Gastrocnemius medialis (tissue), 4 donors: Measurements from ENCODE around the gene C16orf95. TPM values are rescaled to one million over a fixed set of nuclear protein-coding genes. Genes with fewer than 3 reads are reported as not detected.
"Not testable (repeated sequence)": the region's sequence is repeated elsewhere in the genome, so short reads cannot be mapped to it uniquely, and the experiment has no call there.

Experiments used
- ATAC-seq, 2 donors: fragments of 150-250 bp; one replicate each; pipeline ENCODE4 v1.9.1; 2016
- DNase-seq, 2 donors: peaks; one replicate each; pipeline ENCODE4 v3.0.0-alpha.2; 2019
- H3K27ac ChIP-seq, 4 donors: fragments of 200-600 bp; sonication (generic); 1 replicate in 1 of 4; 2 replicates in 3 of 4; pipeline ENCODE4 v1.5.1; 2016 to 2018; ENCODE audit warnings: mild to moderate bottlenecking in 2 of 4, moderate library complexity in 1 of 4
- H3K27me3 ChIP-seq, 3 donors: fragments of 200-600 bp; sonication (generic) in 2 of 3; 1 replicate in 1 of 3; 2 replicates in 2 of 3; pipeline versions ENCODE4 v1.5.1 to v1.6.0; 2016 to 2019; ENCODE audit warnings: mild to moderate bottlenecking in 1 of 3, moderate library complexity in 1 of 3
- H3K36me3 ChIP-seq, 2 donors: fragments of 200-600 bp; sonication (generic) in 1 of 2; one replicate each; pipeline ENCODE4 v1.5.1; 2017 to 2018
- H3K4me1 ChIP-seq, 2 donors: fragments of 200-600 bp; sonication (generic) in 1 of 2; one replicate each; pipeline ENCODE4 v1.5.1; 2016 to 2017; ENCODE audit warnings: mild to moderate bottlenecking in 2 of 2
- H3K4me3 ChIP-seq, 4 donors: fragments of 200-600 bp; sonication (generic) in 3 of 4; 1 replicate in 1 of 4; 2 replicates in 3 of 4; pipeline ENCODE4 v1.5.1; 2016 to 2019; ENCODE audit warnings: mild to moderate bottlenecking in 2 of 4
- H3K9me3 ChIP-seq, 3 donors: fragments of 200-600 bp; sonication (generic) in 2 of 3; 1 replicate in 1 of 3; 2 replicates in 2 of 3; pipeline ENCODE4 v1.5.1; 2016 to 2019
- POLR2A ChIP-seq, 2 donors: fragments of 450-650 bp; IDR thresholded peaks; one replicate each; pipeline ENCODE4 v1.6.1; 2017; ENCODE audit warnings: antibody characterized with exemption in 2 of 2, mild to moderate bottlenecking in 2 of 2, moderate library complexity in 2 of 2
- in situ Hi-C, 4 donors: fragments of 200-750 bp; cut with MboI; loops; one replicate each; pipeline versions ENCODE4 v1.15.0 to v1.8.0; 2017; ENCODE audit warnings: low sequenced_read_pairs in 4 of 4
- intact Hi-C: fragments of 100-400 bp; cut with DNase I; formaldehyde crosslinking; loops from one replicate; pipeline ENCODE4 v1.15.1; 2023; ENCODE audit warnings: low total_unique reads
- total RNA-seq, 4 donors: library from RNA; depleted of rRNA; stranded (reverse); fragments of >200 nt; gene quantifications; one replicate each; pipeline versions ENCODE4 v1.1.0 to v1.2.3, GENCODE V29; 2016
- TF ChIP-seq, protein P1 (sequence below), 5 experiments: fragments of 450-650 bp in 3 of 5; fragments of 200-600 bp in 2 of 5; sonication (generic) in 2 of 5; IDR thresholded peaks in 4 of 5; conservative IDR thresholded peaks in 1 of 5; 1 replicate in 4 of 5; 2 replicates in 1 of 5; pipeline ENCODE4 v1.5.1; 2016 to 2019; ENCODE audit warnings: antibody characterized with exemption in 5 of 5, mild to moderate bottlenecking in 3 of 5, moderate library complexity in 3 of 5

Gene C16orf95
- total RNA-seq, 4 donors from 2014 or later = 0.22 to 3.8 (median 1.3) TPM

DNA sequence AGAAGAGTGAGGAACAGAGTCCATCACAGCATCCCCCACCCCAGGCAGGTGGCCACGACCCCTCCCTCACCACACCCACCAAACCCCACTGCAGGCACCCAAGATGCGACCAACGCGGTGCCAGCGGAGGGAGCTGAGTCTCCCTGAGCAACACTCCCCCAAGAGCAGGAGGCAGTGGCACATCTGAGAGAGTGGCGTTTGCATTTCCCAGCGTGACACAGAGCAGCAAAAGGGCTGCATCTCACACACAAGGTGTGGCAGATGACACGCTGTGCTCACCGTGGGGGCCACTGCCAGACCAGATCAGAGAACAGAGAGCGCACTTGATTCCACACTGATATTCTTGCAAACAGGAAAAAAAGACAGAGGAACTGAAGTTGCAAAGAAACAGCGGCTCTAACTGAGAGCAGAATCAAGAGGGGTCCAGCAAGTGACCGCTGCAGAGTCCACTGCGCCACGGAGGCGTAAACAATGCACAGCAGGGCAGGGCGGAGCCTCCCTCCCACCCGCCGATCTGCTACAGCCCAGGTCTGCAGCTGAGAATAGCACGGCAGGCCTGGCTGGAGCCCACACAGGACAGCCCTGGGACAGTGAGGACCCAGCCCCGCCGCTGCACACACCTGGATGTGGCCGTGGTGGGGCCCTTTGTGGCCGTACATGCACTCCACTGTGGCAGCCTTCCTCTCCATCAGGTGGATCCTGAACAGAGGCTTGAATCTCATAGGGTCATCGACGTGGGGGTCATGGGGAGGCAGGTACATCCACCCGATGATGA is 26.0 kb upstream of the C16orf95 start:
- in situ Hi-C loops = no loop called here
- no peak for DNase-seq

DNA sequence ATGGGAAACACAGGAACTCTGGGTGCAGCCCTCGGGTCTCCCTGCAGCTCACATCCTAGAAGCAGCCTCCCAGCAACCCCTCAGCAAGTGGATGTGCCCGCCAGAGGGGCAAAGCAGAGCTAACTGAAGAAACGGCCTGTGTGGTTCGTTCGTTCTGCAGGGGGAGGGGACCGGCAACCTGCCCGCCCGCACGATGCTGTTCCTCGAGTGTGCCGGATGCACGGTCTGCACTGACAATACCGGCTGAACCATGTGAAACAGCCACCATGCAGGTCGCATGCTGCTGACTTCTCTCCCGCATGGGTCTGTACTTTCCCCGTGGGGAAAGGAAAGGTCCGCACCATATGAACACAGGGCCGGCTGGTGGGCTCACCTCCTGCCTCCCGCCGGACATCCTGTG is 25.3 kb upstream of the C16orf95 start:
- in situ Hi-C loops (no loop called here), intact Hi-C loops (no loop called here)
- DNase-seq (no peak), ATAC-seq (no peak)
- TF ChIP-seq POLR2A (IDR thresholded peaks at IDR 0.05) = no peak
- TF ChIP-seq, protein P1, sequence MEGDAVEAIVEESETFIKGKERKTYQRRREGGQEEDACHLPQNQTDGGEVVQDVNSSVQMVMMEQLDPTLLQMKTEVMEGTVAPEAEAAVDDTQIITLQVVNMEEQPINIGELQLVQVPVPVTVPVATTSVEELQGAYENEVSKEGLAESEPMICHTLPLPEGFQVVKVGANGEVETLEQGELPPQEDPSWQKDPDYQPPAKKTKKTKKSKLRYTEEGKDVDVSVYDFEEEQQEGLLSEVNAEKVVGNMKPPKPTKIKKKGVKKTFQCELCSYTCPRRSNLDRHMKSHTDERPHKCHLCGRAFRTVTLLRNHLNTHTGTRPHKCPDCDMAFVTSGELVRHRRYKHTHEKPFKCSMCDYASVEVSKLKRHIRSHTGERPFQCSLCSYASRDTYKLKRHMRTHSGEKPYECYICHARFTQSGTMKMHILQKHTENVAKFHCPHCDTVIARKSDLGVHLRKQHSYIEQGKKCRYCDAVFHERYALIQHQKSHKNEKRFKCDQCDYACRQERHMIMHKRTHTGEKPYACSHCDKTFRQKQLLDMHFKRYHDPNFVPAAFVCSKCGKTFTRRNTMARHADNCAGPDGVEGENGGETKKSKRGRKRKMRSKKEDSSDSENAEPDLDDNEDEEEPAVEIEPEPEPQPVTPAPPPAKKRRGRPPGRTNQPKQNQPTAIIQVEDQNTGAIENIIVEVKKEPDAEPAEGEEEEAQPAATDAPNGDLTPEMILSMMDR (IDR thresholded peaks at IDR 0.05 in 4 of 5, conservative IDR thresholded peaks at IDR 0.05 in 1 of 5) = no peak
- Histone ChIP-seq H3K27ac (no peak overlapping the region), H3K36me3 (peaks cover 0 to 61% of the 10 kb centered on the region in 2 donors), H3K4me1 (peaks cover 0 to 7% of the 10 kb centered on the region in 2 donors), H3K27me3 (no peaks in the 10 kb centered on the region), H3K4me3 (no peak overlapping the region), H3K9me3 (no peaks in the 10 kb centered on the region)

More for the DNA sequence above, 26.0 kb upstream of the C16orf95 start:
- Histone ChIP-seq H3K27me3 (no peaks in the 10 kb centered on the region), H3K36me3 (peaks cover 0 to 61% of the 10 kb centered on the region in 2 donors), H3K4me3 (no peak overlapping the region), H3K9me3 (no peaks in the 10 kb centered on the region), H3K4me1 (peaks cover 0 to 7% of the 10 kb centered on the region in 2 donors), H3K27ac (no peak overlapping the region)
- no peak for ATAC-seq
- TF ChIP-seq, protein P1 (IDR thresholded peaks at IDR 0.05 in 4 of 5, conservative IDR thresholded peaks at IDR 0.05 in 1 of 5) = no peak
- TF ChIP-seq POLR2A (IDR thresholded peaks at IDR 0.05) = no peak
- intact Hi-C loops = no loop called here

DNA sequence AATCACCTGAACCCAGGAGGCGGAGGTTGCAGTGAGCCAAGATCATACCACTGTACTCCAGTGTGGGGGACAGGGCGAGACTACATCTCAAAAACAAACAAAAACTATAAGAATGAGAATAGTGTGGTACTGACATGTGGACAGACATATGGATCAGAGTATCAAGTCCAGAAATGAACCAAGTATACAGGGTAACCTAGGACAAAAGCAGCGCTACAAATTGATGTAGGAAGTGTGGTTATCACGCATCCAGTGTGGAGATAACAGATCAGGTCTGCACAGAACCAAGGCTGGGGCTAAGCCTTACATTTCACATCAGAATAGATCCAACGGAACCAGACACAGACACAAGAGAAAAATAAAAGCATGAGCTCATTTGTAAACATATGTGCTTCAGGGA is 23.0 kb upstream of the C16orf95 start:
- intact Hi-C loops = no loop called here
- in situ Hi-C loops = no loop called here
- no peak for TF ChIP-seq POLR2A (IDR thresholded peaks at IDR 0.05)
- TF ChIP-seq, protein P1 (IDR thresholded peaks at IDR 0.05 in 4 of 5, conservative IDR thresholded peaks at IDR 0.05 in 1 of 5) = no peak
- no peak overlapping the region for H3K4me3 ChIP-seq
- H3K4me1 ChIP-seq = peaks cover 0 to under 1% of the 10 kb centered on the region in 2 donors
- no peaks in the 10 kb centered on the region for H3K27me3 ChIP-seq
- no peaks in the 10 kb centered on the region for H3K9me3 ChIP-seq
- no peak for DNase-seq
- no peak overlapping the region for H3K27ac ChIP-seq
- ATAC-seq = no peak
- H3K36me3 ChIP-seq = peaks cover 0 to 58% of the 10 kb centered on the region in 2 donors

DNA sequence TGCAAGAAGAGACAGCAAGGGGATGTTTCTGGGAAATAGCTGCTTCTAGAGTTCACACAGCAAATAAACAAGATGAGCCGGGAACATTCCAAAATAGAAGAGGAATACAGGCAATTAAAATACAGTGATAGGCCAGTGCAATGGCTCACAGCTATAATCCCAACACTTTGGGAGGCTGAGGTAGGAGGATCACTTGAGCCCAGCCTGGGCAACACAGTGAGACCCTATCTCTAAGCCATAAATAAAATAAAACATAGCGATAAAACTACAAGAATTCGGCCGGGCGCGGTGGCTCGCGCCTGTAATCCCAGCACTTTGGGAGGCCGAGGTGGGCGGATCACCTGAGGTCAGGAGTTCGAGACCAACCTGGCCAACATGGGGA is 22.5 kb upstream of the C16orf95 start:
- H3K27ac ChIP-seq, H3K4me1 ChIP-seq, DNase-seq, H3K4me3 ChIP-seq, in situ Hi-C loops, H3K9me3 ChIP-seq, intact Hi-C loops, ATAC-seq, H3K27me3 ChIP-seq: not testable (repeated sequence)
- peaks cover 0 to 63% of the 10 kb centered on the region in 2 donors for H3K36me3 ChIP-seq

DNA sequence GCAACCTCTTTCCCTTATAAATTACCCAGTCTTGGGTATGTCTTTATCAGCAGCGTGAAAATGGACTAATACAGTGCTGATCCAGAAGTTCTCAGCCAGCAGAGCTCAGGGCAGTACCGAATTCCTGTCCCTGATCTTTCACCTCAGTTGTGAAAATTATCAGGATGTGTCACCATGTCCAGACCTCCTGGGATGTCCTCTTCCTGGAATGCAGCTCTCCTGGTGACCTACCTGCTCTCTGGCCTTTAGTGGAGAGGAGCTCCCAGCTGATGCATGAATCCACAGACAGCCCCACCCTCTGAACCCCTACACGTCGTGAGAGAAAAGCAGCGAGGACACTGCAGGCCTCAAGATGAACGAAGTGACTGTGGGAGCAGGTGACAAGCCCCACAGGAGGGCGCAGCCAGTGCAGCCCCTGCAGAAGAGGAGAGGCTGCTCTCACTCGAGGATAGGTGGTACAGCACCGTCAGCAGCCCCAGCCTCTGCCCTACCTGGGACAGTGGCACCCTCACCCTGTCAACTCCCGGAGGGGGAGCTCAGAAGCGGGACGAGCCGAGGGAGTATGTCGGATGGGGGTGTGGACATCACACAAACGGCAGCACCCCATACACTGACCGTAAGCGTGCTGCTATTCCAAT is 22.0 kb upstream of the C16orf95 start:
- Histone ChIP-seq H3K4me1 (no peaks in the 10 kb centered on the region), H3K4me3 (no peak overlapping the region), H3K27me3 (no peaks in the 10 kb centered on the region), H3K27ac (no peak overlapping the region), H3K36me3 (peaks cover 0 to 68% of the 10 kb centered on the region in 2 donors), H3K9me3 (no peaks in the 10 kb centered on the region)
- DNase-seq (no peak), ATAC-seq (no peak)
- in situ Hi-C loops = no loop called here
- intact Hi-C loops = no loop called here
- no peak for TF ChIP-seq POLR2A (IDR thresholded peaks at IDR 0.05)
- TF ChIP-seq, protein P1 (IDR thresholded peaks at IDR 0.05 in 4 of 5, conservative IDR thresholded peaks at IDR 0.05 in 1 of 5) = no peak
